NCI-H2107 treated with DMSO at 0.1 percent for 48 hours (cell line): Measurements from ENCODE around the gene SLC25A30.
"Not testable (repeated sequence)": the region's sequence is repeated elsewhere in the genome, so short reads cannot be mapped to it uniquely, and the experiment has no call there.

Experiments
- DNase-seq: peaks from one replicate; lab custom pipeline; 2025; ENCODE audit not compliant: unreplicated experiment; lab: John Stamatoyannopoulos, UW

The SLC25A30 gene

DNA sequence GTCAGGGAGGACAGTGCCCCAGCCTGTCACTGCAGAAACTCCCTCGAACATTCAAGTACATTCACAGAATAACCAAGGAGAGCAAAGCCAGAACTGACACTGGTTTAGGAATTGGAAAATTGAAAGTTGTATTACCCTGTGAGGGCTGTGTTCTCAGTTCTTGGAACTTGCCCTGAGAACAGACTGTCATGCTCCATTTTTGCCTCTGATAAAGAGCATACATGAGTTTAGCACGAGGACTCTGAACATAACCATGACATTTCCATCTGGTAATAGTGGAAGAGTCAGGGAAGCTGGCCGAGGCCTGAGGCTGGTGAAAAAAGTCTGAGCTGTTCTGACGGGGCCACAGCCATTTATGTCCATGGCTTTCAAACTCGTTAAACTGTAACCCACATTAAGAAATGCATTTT, 15.2 kb upstream of the SLC25A30 start:
- no peak for DNase-seq

- no peak for DNase-seq
These were observed 14.7 kb upstream of the SLC25A30 start for GRCh38 chr13:45432737-45433380.

- DNase-seq: not testable (repeated sequence)
These were observed 8.1 kb upstream of the SLC25A30 start for GRCh38 chr13:45426056-45426841.

GRCh38 chr13:45422731-45423292, 4.6 kb upstream of the SLC25A30 start:
- DNase-seq: no peak

GRCh38 chr13:45419945-45420344, 1.8 kb upstream of the SLC25A30 start:
- no peak for DNase-seq

DNA sequence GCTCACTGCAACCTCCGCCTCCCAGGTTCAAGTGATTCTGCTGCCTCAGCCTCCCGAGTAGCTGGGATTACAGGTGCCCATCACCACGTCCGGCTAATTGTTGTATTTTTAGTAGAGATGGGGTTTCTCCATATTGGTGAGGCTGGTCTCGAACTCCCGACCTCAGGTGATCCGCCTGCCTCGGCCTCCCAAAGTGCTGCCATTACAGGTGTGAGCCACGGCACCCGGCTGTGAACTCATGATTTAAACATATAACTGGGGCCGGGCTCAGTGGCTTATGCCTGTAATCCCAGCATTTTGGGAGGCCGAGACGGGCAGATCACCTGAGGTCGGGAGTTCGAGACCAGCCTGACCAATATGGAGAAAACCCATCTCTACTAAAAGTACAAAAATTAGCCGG, 1.2 kb upstream of the SLC25A30 start:
- not testable (repeated sequence) for DNase-seq

GRCh38 chr13:45416516-45417128, 1.6 kb downstream of the SLC25A30 start:
- peak; percentile 58 for DNase-seq

DNA sequence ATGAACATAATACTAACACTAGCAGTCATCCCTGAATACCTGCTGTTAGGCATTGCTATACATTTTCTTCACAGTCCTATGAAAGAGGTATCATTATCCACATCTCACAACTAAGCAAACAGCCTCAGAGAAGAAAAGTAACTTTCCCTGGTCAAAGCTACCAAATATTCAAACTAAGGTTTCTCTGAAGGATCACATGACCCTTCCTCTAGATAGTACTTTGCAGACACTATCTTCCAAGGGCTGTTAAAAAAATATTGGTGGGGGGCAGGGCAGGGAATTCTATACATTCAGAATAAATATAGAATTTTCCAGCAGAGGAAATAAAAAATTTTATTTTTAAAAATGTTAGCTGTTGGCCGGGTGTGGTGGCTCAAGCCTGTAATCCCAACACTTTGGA, 3.1 kb downstream of the SLC25A30 start:
- DNase-seq: no peak

DNA sequence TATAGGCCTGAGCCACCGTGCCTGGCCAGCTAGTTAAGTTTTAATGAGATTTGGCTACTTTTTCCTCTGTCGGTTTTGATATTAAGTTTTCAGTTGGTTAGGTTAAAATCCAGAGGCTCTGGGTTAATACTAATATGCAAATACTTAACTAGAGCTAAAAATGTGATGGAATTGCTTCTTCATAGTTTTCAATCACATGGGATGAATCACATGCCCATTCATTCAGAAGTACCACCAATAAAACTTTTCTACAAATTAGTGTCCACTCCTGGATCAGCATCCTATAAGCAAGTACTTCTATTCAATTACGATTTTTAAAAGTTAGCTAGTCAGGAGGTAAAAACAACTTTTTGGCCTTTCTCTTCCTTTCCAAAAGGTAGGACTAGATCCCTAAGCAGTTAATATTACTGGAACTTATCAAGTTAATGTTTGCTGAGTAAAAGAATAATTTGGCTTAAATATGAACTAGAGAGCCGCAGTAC, 4.3 kb downstream of the SLC25A30 start:
- no peak for DNase-seq

- DNase-seq: no peak
These were observed 5.7 kb downstream of the SLC25A30 start for GRCh38 chr13:45412274-45413049.

GRCh38 chr13:45411631-45412030, 6.5 kb downstream of the SLC25A30 start:
- no peak for DNase-seq

- DNase-seq: no peak
These were observed 7.0 kb downstream of the SLC25A30 start for GRCh38 chr13:45411221-45411620.

GRCh38 chr13:45410466-45410865, 7.7 kb downstream of the SLC25A30 start:
- DNase-seq: no peak

GRCh38 chr13:45410001-45410400, 8.2 kb downstream of the SLC25A30 start:
- DNase-seq: no peak

- DNase-seq: no peak
These were observed 11.8 kb downstream of the SLC25A30 start for GRCh38 chr13:45406421-45406820.

DNA sequence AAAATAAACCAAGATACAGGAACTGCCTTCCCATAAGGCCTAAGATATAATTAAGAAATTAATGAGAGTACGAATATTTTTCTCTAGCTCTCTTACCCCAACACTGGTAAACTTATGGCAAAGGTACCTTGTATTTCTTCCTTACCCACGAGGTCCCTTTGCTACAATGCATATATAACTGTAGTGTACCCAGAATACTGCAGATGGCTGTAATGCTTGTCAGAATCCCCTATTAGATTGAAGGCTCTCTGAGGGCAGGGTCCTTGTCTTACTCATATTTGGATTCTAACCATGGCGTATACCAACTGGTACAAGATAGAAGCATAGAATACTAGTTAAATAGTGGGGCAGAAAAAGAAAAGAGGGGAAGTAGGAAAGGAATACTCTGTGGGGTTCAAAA, 15.1 kb downstream of the SLC25A30 start:
- DNase-seq: no peak

DNA sequence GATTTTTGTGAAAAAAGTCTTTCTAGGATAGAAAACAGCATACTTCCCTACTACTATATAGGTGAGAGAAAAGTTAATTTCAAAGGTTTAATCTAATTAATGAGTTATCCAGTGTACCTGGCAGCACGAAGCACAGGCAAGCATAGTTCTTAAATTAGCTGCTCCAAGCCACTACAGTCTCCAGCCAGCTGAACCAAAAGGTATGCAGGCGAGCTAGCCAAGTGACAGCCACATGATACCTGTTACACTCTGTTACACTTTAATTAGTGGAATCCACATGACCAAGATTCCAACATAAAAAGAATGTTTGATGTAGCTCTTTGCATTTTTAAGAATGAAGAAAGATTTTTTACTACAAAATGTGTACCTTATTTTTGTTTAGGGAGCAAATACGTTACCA, 15.5 kb downstream of the SLC25A30 start:
- no peak for DNase-seq

GRCh38 chr13:45401314-45401713, 16.9 kb downstream of the SLC25A30 start:
- DNase-seq: no peak

DNA sequence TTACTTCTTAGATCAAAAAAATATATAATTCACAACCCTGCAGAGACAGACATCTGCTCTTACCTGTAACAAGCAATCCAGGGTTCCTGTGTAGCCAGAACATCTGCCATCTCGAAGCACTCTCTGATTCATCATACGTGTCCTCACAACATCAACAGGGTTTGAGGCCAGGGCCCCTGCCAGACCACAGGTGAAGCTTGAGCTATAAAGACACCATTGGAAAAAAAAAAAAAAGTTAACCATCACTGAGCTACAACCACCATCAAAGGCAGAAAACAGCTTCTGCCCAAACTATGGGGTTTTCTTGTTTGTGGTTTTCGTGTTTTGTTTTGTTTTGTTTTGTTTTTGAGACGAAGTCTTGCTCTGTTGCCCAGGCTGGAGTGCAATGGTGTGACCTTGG, 19.3 kb downstream of the SLC25A30 start:
- no peak for DNase-seq

DNA sequence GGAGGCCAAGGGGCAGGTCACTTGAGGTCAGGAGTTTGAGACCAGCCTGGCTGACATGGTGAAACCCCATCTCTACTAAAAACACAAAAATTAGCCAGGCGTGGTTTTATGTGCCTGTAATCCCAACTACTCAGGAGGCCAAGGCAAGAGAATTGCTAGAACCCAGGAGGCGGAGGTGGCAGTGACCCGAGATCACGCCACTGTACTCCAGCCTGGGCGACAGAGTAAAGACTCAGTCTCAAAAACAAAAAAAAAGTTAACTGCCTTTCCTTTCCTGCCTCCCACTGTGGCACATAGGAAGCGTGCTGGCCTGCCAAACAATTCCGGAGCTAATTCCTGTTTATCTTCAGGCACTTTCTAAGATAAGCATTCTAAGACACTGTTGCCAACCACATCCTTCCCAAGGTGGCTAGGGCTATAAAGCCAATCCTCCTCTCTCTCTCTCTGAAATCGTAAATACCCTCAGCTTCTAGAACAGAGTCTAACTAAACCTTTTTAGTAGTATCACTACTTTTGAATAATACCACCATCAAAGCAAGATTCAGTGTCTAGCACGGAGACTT, 21.6 kb downstream of the SLC25A30 start:
- DNase-seq: no peak
